Testis (tissue), 2 donors: ENCODE measurements around the gene RBM28.

Experiments used
- POLR2A ChIP-seq: fragments of 450-650 bp; IDR thresholded peaks from one replicate; pipeline ENCODE4 v1.6.1; 2017; ENCODE audit warnings: antibody characterized with exemption, mild to moderate bottlenecking, moderate library complexity
- TF ChIP-seq, protein P1 (sequence below), 3 experiments: fragments of 450-650 bp in 2 of 3; fragments of 200-600 bp in 1 of 3; sonication (generic) in 1 of 3; IDR thresholded peaks; one replicate each; pipeline ENCODE4 v1.5.1; 2016 to 2019; ENCODE audit warnings: antibody characterized with exemption in 3 of 3, mild to moderate bottlenecking in 2 of 3, moderate library complexity in 1 of 3

DNA sequence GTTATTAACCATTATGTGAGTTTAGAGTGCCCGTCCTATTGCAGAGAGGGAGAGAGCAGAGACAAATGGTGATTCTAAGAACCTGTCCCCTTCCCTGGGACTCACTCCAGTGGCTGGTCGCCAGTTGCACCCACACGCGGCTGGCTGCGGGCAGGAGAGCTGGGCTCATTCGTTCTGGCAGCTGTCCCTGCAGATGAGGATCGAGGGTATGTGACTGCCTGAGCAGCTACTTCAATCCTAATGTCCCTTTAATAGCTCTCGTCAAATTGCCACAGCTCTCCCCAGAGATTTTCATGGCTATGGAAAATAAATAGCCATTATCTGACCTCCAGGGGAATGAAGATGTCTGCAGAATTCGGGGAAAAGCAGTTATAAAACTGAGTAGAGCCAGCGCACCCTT, 41.6 kb downstream of the RBM28 start:
- TF ChIP-seq, protein P1, sequence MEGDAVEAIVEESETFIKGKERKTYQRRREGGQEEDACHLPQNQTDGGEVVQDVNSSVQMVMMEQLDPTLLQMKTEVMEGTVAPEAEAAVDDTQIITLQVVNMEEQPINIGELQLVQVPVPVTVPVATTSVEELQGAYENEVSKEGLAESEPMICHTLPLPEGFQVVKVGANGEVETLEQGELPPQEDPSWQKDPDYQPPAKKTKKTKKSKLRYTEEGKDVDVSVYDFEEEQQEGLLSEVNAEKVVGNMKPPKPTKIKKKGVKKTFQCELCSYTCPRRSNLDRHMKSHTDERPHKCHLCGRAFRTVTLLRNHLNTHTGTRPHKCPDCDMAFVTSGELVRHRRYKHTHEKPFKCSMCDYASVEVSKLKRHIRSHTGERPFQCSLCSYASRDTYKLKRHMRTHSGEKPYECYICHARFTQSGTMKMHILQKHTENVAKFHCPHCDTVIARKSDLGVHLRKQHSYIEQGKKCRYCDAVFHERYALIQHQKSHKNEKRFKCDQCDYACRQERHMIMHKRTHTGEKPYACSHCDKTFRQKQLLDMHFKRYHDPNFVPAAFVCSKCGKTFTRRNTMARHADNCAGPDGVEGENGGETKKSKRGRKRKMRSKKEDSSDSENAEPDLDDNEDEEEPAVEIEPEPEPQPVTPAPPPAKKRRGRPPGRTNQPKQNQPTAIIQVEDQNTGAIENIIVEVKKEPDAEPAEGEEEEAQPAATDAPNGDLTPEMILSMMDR (IDR thresholded peaks at IDR 0.05) = no peak
- no peak for TF ChIP-seq POLR2A
